GM12878 (cell line): ENCODE data around the gene ADD1. TPM values are rescaled to one million over a fixed set of nuclear protein-coding genes. Genes with fewer than 3 reads are reported as not detected.

Experiments used
- BCL3 ChIP-seq: IDR thresholded peaks from 2 replicates; pipeline ENCODE4 v1.6.1; 2011; ENCODE audit warnings: borderline replicate concordance, low read depth, mild to moderate bottlenecking, moderate library complexity, low read length; ENCODE audit not compliant: insufficient read depth, poor library complexity, severe bottlenecking
- CTCF ChIP-seq, 3 experiments: IDR thresholded peaks in 2 of 3; conservative IDR thresholded peaks in 1 of 3; 2 replicates each; pipeline ENCODE4 v1.5.1; 2011; ENCODE audit warnings: low read depth in 3 of 3, low read length in 3 of 3, mild to moderate bottlenecking in 3 of 3, control low read depth in 2 of 3, moderate library complexity in 2 of 3, inconsistent platforms in 1 of 3, mixed read lengths in 1 of 3; ENCODE audit not compliant: control insufficient read depth in 2 of 3, insufficient read depth in 1 of 3; ENCODE audit errors: extremely low read depth in 1 of 3
- ETV6 ChIP-seq, 2 experiments: fragments of 450-650 bp in 1 of 2; IDR thresholded peaks in 1 of 2; conservative IDR thresholded peaks in 1 of 2; 2 replicates each; pipeline ENCODE4 v1.6.1; 2014; ENCODE audit warnings: antibody characterized with exemption in 1 of 2, borderline replicate concordance in 1 of 2, low read depth in 1 of 2, mild to moderate bottlenecking in 1 of 2, moderate library complexity in 1 of 2
- HDGF ChIP-seq: fragments of 450-650 bp; IDR thresholded peaks from 2 replicates; pipeline ENCODE4 v1.6.1; 2016; ENCODE audit warnings: antibody characterized with exemption
- IRF3 ChIP-seq: fragments of 450-650 bp; IDR thresholded peaks from 2 replicates; pipeline ENCODE4 v1.6.1; 2014; ENCODE audit warnings: mild to moderate bottlenecking
- JUND ChIP-seq: IDR thresholded peaks from 2 replicates; pipeline ENCODE4 v1.6.1; 2012; ENCODE audit warnings: low read depth, mild to moderate bottlenecking, low read length, improper control_type of control experiment, moderate library complexity
- NFYA ChIP-seq: IDR thresholded peaks from 2 replicates; pipeline ENCODE4 v1.6.1; 2011; ENCODE audit warnings: low read depth, mild to moderate bottlenecking, low read length, improper control_type of control experiment, borderline replicate concordance
- PAX8 ChIP-seq: fragments of 450-650 bp; IDR thresholded peaks from 2 replicates; pipeline ENCODE4 v1.6.1; 2017; ENCODE audit warnings: mild to moderate bottlenecking, moderate library complexity
- PBX3 ChIP-seq: IDR thresholded peaks from 2 replicates; pipeline ENCODE4 v1.6.1; 2011; ENCODE audit warnings: mild to moderate bottlenecking, low read depth, low read length, moderate library complexity; ENCODE audit not compliant: insufficient replicate concordance
- POU2F2 ChIP-seq: IDR thresholded peaks from 3 replicates; pipeline ENCODE4 v1.6.1; 2011; ENCODE audit warnings: low read depth, mild to moderate bottlenecking, low read length, borderline replicate concordance
- SP1 ChIP-seq: IDR thresholded peaks from one replicate; pipeline ENCODE4 v1.6.1; 2011; ENCODE audit warnings: low read depth, low read length
- SREBF1 ChIP-seq: IDR thresholded peaks from 2 replicates; pipeline ENCODE4 v1.6.1; 2012; ENCODE audit warnings: mild to moderate bottlenecking, low read length
- STAT3 ChIP-seq: IDR thresholded peaks from 2 replicates; pipeline ENCODE4 v1.6.1; 2011; ENCODE audit warnings: low read depth, low read length, improper control_type of control experiment
- SUZ12 ChIP-seq: fragments of 200-600 bp; sonication (generic); IDR thresholded peaks from one replicate; pipeline ENCODE4 v1.6.1; 2018; ENCODE audit warnings: antibody characterized with exemption, mild to moderate bottlenecking; ENCODE audit not compliant: unreplicated experiment
- TAF1 ChIP-seq: IDR thresholded peaks from 2 replicates; pipeline ENCODE4 v1.6.1; 2011; ENCODE audit warnings: mild to moderate bottlenecking, low read depth, low read length, borderline replicate concordance
- TCF3 ChIP-seq: IDR thresholded peaks from 2 replicates; pipeline ENCODE4 v1.6.1; 2012; ENCODE audit warnings: low read depth, mild to moderate bottlenecking, low read length, borderline replicate concordance; ENCODE audit not compliant: insufficient read depth
- ZNF207 ChIP-seq: fragments of 450-650 bp; IDR thresholded peaks from 2 replicates; pipeline ENCODE4 v1.6.1; 2014; ENCODE audit warnings: antibody characterized with exemption, mild to moderate bottlenecking, borderline replicate concordance
- ZNF24 ChIP-seq: fragments of 450-650 bp; IDR thresholded peaks from 2 replicates; pipeline ENCODE4 v1.6.1; 2017; ENCODE audit warnings: antibody characterized with exemption, mild to moderate bottlenecking
- ZNF274 ChIP-seq: IDR thresholded peaks from one replicate; pipeline ENCODE4 v1.8.0; 2011; ENCODE audit not compliant: insufficient read length, insufficient read depth
- ZZZ3 ChIP-seq: IDR thresholded peaks from 2 replicates; pipeline ENCODE4 v1.6.1; 2011; ENCODE audit warnings: low read depth; ENCODE audit not compliant: control insufficient read depth, insufficient read length
- polyA plus RNA-seq, 11 experiments: library from polyadenylated mRNA; depleted of rRNA in 4 of 11; unstranded in 6 of 11; stranded (reverse) in 5 of 11; fragments of >200 nt; fragmentation: Nextera tagmentation in 4 of 11; fragmentation: Illumina TruSeq in 1 of 11; extraction: Ambion mirVana in 4 of 11; extraction: Trizol in 1 of 11; gene quantifications; 1 replicate in 1 of 11; 2 replicates in 10 of 11; pipeline versions ENCODE4 v1.2.1 to v1.2.3, GENCODE V29; 2011 to 2016; ENCODE audit warnings: inconsistent platforms in 2 of 11, missing spikeins in 2 of 11, low read depth in 1 of 11
- total RNA-seq, 4 experiments: library from RNA; depleted of rRNA in 3 of 4; stranded (reverse); fragments of >200 nt in 3 of 4; fragmentation: Illumina TruSeq in 1 of 4; extraction: Trizol in 1 of 4; gene quantifications; 2 replicates each; pipeline versions ENCODE4 v1.2.1 to v1.2.3, GENCODE V29; 2013 to 2021

The ADD1 gene
- total and polyA plus RNA-seq, 10 of the 15 experiments (the other 5 are each of a cell fraction or from before 2014, with no cell fraction given) = 21.6 to 182 (median 105) TPM

- 0 out of 2 replicates have a peak, but pooled peaks have one; percentile 2 for TF ChIP-seq JUND
- no peak for TF ChIP-seq ZNF24
- no peak for TF ChIP-seq TAF1
- TF ChIP-seq STAT3 = no peak
- TF ChIP-seq SUZ12 = no peak
- TF ChIP-seq BCL3 = peak; percentile 88
- no peak for TF ChIP-seq IRF3
- TF ChIP-seq ZZZ3 = no peak
- peak; percentile 29 for TF ChIP-seq SP1
- no peak for TF ChIP-seq PAX8
- TF ChIP-seq CTCF (IDR thresholded peaks at IDR 0.05 in 2 of 3, conservative IDR thresholded peaks at IDR 0.05 in 1 of 3; ENCODE audit: control insufficient read depth in 2 of 3, extremely low read depth in 1 of 3, insufficient read depth in 1 of 3, low read depth in 3 of 3, low read length in 3 of 3) = no peak
- TF ChIP-seq ETV6 (conservative IDR thresholded peaks at IDR 0.05 in 1 of 2, IDR thresholded peaks at IDR 0.05 in 1 of 2; ENCODE audit: borderline replicate concordance in 1 of 2, low read depth in 1 of 2) = no peak
- no peak for TF ChIP-seq NFYA
- no peak for TF ChIP-seq PBX3
- no peak for TF ChIP-seq ZNF274
- TF ChIP-seq POU2F2 = 0 out of 3 replicates have a peak, but pooled peaks have one; percentile 44
- no peak for TF ChIP-seq ZNF207
- TF ChIP-seq TCF3 = 0 out of 2 replicates have a peak, but pooled peaks have one; percentile 22
- TF ChIP-seq SREBF1 = no peak
- peak; percentile 62 for TF ChIP-seq HDGF
These were observed 93.7 kb downstream of the ADD1 start (continued) for GRCh38 chr4:2937146-2937857.
